GM21717 (cell line): Measurements from ENCODE around the gene FAM229A.
"Not testable (repeated sequence)": the region's sequence is repeated elsewhere in the genome, so short reads cannot be mapped to it uniquely, and the experiment has no call there.

Source experiments
- ATAC-seq: cut with Tn5 transposase; IDR thresholded peaks from one replicate; pipeline ENCODE4 v1.9.1; 2021; ENCODE audit warnings: mild to moderate bottlenecking, moderate library complexity; ENCODE audit not compliant: unreplicated experiment

Gene FAM229A, protein sequence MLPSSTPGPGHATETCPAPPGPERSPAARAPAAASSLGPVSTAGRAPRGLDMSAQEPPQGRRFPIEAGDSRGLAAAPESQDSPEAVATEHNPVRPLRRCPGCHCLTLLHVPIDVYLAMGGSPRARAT

DNA sequence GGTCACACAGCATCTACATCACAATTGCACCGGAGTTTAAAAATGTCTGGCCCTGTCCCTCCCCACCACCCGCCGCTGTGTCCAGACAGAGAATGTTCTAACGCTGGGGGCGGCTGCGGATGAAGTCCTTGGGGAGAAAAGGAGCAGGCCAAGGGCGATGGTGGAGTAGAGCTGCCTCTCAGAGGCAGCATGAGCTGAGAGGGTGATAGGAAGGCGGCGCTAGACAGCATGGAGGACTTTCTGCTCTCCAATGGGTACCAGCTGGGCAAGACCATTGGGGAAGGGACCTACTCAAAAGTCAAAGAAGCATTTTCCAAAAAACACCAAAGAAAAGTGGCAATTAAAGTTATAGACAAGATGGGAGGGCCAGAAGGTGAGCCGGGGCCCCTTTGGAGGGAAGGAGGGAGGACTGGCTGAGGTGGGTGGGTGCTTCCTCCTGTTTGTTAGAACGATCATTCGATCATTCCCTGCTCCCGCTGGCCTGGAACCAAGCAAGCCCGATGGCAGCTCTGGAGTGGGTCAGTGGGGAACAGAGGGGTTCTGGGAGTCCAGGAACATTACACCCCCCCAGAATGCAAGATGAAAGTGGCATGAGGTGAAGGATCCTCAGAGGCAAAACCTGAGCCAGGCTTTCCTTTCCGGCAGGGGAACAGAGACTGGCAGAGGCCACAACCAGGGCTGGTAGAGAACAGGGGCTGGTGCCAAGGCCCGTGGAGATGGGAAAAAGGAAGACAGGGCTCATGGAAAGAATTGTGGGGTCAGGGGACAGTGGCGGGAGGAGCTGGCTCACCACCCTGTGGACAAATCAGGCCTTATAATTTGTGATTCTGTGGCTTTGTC lies at the start of gene FAM229A, which contains the start of gene TSSK3:
TSS of gene FAM229A (minus strand) at position 12 of the 840 bp plus-strand sequence. CDS start 394 bp downstream, outside the sequence.
TSS of gene TSSK3 (plus strand) at position 66 of the 840 bp plus-strand sequence. CDS start at position 229, 163 bp downstream.
- ATAC-seq, result no peak

DNA sequence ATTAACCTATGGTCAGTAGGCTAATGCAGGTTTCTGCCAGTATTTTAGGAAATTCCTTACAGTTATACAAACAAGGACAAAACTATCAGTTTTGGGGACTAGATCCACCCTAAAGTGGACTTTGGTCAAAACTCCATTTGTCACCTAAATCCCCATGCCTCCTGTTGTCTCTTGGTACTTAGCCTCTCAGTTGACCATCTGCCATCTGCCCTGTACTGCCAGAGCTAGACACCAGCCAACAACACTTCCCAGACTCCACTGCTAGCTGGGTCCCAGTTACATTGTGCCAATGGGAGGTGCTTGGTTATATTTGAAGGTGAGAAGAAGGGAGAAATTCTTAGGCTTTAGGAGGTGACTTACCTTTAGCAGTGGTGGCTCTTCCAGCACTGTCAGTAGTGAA lies 49.0 kb upstream of the FAM229A start:
- no peak for ATAC-seq

- no peak for ATAC-seq
These were observed 44.4 kb upstream of the FAM229A start for GRCh38 chr1:32406629-32407111.

- no peak for ATAC-seq
These were observed 43.6 kb upstream of the FAM229A start for GRCh38 chr1:32405672-32406467.

GRCh38 chr1:32404946-32405345 lies 42.7 kb upstream of the FAM229A start:
- ATAC-seq, result no peak

DNA sequence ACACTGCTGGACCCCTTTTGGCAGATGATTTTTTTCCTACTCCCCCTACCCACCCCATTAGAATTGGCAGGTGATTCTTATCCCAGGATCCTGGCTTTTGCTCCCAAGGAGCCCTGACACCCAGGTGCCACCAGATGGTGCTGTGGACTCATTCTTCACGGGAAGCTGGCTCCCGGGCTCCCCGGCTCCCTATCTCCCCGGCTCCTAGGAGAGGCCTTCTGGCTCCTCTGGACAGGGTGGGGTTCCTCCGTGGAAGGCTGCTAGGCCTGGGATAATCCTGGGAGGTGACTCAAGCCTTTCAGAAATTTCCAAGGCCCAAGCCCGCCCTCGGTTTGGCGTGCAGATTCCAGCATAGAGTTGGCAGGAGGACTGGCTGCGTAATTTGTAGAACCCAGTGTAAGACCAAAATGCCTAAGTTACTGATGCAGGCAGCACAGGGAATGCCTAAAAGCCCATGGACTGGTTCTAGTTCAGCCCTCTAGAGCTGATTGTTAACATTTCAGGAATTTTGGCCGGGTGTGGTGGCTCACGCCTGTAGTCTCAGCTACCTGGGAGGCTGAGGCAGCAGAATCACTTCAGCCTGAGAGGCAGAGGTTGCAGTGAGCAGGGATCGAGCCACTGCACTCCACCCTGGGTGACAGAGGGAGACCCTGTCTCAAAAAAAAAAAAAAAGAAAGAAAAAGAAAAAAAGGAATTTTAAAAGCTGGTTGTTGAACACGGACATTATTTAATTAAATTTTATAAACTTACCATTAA lies 38.8 kb upstream of the FAM229A start:
- no peak for ATAC-seq

DNA sequence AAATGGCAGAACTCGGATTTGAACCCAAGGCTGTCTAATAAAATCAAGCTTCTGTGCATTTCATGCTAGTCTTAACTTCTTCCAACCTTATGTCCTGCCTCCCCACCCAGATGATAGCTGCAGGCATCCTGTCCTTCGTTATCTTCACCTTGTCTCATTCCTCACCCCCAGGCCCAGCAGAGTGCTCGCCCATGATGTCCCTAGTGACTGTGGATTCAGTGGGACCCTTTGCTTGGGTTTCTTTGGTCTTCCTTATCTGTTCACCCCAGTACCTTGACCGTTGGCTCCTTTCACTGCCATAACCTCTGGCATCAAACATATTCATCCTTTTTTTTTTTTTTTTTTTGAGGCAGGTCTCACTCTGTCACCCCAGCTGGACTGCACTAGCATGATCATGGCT lies 37.6 kb upstream of the FAM229A start:
- no peak for ATAC-seq

GRCh38 chr1:32398401-32398800 lies 36.1 kb upstream of the FAM229A start:
- no peak for ATAC-seq

- ATAC-seq, result not testable (repeated sequence)
These were observed 34.2 kb upstream of the FAM229A start for GRCh38 chr1:32396524-32396923.

- ATAC-seq, result no peak
These were observed 32.7 kb upstream of the FAM229A start for GRCh38 chr1:32394890-32395432.

GRCh38 chr1:32394141-32394889 lies 32.0 kb upstream of the FAM229A start, which contains the start of gene BSDC1:
BSDC1 (minus strand) TSS chr1:32394441; CDS start chr1:32394414, 27 bp downstream.
- peak; percentile 94 for ATAC-seq

- no peak for ATAC-seq
These were observed 31.5 kb upstream of the FAM229A start for GRCh38 chr1:32393832-32394140.

DNA sequence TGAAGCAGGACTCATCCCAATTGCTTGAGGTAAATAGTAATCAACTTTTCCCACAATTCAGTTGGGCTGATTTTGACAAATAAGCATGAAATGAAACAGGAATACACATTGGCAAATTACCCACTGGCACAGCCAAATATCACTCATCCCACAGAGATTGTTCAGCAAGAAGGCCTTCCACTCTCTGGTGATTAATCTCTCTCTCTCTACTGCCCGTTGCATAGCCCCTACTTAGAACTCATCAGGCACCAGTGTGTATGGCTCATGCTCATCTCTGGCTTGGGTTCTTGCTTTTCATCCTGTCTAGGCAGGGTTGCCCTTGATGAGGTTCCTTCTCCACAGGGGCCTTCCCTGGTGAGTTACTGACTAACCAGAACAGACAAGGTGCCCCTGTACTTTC lies 30.9 kb upstream of the FAM229A start:
- ATAC-seq, result no peak

DNA sequence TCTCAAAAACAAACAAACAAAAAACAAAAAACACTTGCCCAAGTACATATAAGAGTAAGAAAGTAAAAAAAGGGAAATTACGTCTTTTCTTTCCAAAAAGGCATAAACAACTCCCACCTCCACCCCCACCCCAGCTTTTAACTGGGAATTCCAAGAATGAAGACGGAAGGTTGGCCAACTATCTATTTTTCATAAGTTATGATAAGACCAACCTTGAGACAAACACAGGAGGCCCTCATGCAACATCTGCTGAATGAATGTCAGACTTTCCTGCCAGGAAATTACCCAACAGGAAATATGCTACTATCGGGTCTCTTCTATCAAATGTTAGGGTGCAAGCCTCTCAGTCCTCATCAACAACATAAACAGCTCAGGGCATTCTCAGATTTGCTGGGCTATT lies 30.0 kb upstream of the FAM229A start:
- no peak for ATAC-seq

- no peak for ATAC-seq
These were observed 28.9 kb upstream of the FAM229A start for GRCh38 chr1:32390904-32391870.

DNA sequence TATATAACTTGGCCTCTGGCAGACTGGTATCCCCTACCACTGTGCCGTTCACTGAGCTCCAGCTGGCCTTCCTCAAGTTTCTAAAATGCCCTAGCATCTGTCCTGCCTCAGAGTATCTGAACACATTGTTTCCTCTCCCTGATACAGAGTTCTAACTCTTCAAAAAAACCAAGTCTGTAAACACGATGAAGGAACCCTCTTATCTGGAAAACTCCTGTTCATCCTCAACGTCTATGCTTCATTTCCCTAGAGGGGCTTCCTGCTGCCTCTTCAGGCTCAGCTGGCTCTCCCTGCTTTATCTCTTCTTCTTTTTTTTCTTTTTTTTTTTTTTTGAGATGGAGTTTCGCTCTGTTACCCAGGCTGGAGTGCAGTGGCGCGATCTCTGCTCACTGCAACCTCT lies 26.4 kb upstream of the FAM229A start:
- no peak for ATAC-seq

- ATAC-seq, result no peak
These were observed 24.5 kb upstream of the FAM229A start for GRCh38 chr1:32386676-32387392.

GRCh38 chr1:32380057-32380456 lies 17.8 kb upstream of the FAM229A start:
- no peak for ATAC-seq
